Prostate gland (tissue), 2 donors: ENCODE results near the gene CCAR1.
"Not testable (repeated sequence)": the region's sequence is repeated elsewhere in the genome, so short reads cannot be mapped to it uniquely, and the experiment has no call there.

Source experiments
- POLR2A ChIP-seq: fragments of 450-650 bp; IDR thresholded peaks from one replicate; pipeline ENCODE4 v1.6.1; 2016; ENCODE audit warnings: antibody characterized with exemption, mild to moderate bottlenecking
- TF ChIP-seq, protein P1 (sequence below), 4 experiments: fragments of 200-600 bp in 2 of 4; fragments of 450-650 bp in 2 of 4; sonication (generic) in 2 of 4; IDR thresholded peaks; 1 replicate in 3 of 4; 2 replicates in 1 of 4; pipeline ENCODE4 v1.5.1; 2016 to 2019; ENCODE audit warnings: antibody characterized with exemption in 4 of 4, mild to moderate bottlenecking in 2 of 4, moderate library complexity in 2 of 4

DNA sequence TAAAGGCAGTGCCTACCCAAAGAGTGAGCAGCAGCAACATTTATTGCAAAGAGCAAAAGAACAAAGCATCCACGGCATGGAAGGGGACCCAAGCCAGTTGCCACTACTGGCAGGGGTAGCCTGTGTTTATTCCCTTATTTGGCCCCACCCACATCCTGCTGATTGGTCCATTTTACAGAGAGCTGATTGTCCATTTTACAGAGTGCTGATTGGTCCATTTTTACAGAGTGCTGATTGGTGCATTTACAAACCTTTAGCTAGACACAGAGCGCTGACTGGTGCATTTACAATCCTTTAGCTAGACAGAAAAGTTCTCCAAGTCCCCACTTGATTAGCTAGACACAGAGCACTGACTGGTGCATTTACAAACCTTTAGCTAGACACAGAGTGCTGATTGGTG is 101.6 kb downstream of the CCAR1 start:
- TF ChIP-seq, protein P1, sequence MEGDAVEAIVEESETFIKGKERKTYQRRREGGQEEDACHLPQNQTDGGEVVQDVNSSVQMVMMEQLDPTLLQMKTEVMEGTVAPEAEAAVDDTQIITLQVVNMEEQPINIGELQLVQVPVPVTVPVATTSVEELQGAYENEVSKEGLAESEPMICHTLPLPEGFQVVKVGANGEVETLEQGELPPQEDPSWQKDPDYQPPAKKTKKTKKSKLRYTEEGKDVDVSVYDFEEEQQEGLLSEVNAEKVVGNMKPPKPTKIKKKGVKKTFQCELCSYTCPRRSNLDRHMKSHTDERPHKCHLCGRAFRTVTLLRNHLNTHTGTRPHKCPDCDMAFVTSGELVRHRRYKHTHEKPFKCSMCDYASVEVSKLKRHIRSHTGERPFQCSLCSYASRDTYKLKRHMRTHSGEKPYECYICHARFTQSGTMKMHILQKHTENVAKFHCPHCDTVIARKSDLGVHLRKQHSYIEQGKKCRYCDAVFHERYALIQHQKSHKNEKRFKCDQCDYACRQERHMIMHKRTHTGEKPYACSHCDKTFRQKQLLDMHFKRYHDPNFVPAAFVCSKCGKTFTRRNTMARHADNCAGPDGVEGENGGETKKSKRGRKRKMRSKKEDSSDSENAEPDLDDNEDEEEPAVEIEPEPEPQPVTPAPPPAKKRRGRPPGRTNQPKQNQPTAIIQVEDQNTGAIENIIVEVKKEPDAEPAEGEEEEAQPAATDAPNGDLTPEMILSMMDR (IDR thresholded peaks at IDR 0.05) = not testable (repeated sequence)
- TF ChIP-seq POLR2A = not testable (repeated sequence)
